Neuronal stem cell (in vitro differentiated cells): ENCODE data around the gene ERC1.

Source experiments
- DNase-seq: peaks from one replicate; pipeline ENCODE4 v3.0.0-alpha.2; 2013; ENCODE audit warnings: low spot score
- H2AFZ ChIP-seq: one replicate; pipeline ENCODE4 v1.6.1; 2013; ENCODE audit warnings: mild to moderate bottlenecking, low read length, inconsistent platforms
- H2AK5ac ChIP-seq: 2 replicates; pipeline ENCODE4 v1.6.1; 2013; ENCODE audit warnings: low read depth, mild to moderate bottlenecking, inconsistent platforms, low read length, moderate library complexity, mixed read lengths
- H2BK120ac ChIP-seq: 2 replicates; pipeline ENCODE4 v1.6.1; 2013; ENCODE audit warnings: low read depth, mild to moderate bottlenecking, inconsistent platforms, low read length, moderate library complexity, mixed read lengths
- H2BK12ac ChIP-seq: one replicate; pipeline ENCODE4 v1.6.1; 2013; ENCODE audit warnings: low read length, inconsistent platforms
- H2BK15ac ChIP-seq: 2 replicates; pipeline ENCODE4 v1.6.1; 2013; ENCODE audit warnings: mild to moderate bottlenecking, low read length, inconsistent platforms, mixed read lengths
- H2BK5ac ChIP-seq: one replicate; pipeline ENCODE4 v1.6.1; 2013; ENCODE audit warnings: inconsistent platforms, mild to moderate bottlenecking, low read length, moderate library complexity
- H3K14ac ChIP-seq: one replicate; pipeline ENCODE4 v1.6.1; 2013; ENCODE audit warnings: low read length, inconsistent platforms
- H3K18ac ChIP-seq: 2 replicates; pipeline ENCODE4 v1.6.1; 2013; ENCODE audit warnings: low read length, inconsistent platforms
- H3K23ac ChIP-seq: 2 replicates; pipeline ENCODE4 v1.6.1; 2013; ENCODE audit warnings: low read depth, mild to moderate bottlenecking, mixed read lengths, low read length, inconsistent platforms; ENCODE audit not compliant: poor library complexity
- H3K27ac ChIP-seq: replicated peaks from 3 replicates; pipeline ENCODE4 v1.5.1; 2013; ENCODE audit warnings: low read length, inconsistent platforms
- H3K27me3 ChIP-seq, 3 experiments: 2 replicates each; pipeline ENCODE4 v1.6.1; 2013; ENCODE audit warnings: low read length in 3 of 3, mild to moderate bottlenecking in 2 of 3, inconsistent platforms in 1 of 3, low read depth in 1 of 3, mixed read lengths in 1 of 3, moderate library complexity in 1 of 3; ENCODE audit not compliant: control insufficient read depth in 3 of 3, insufficient read depth in 3 of 3
- H3K36me3 ChIP-seq, 2 donors: replicated peaks in 1 of 2; 2 replicates each; pipeline ENCODE4 v1.6.1; 2013; ENCODE audit warnings: low read length in 2 of 2; ENCODE audit not compliant: control insufficient read depth in 2 of 2, insufficient read depth in 2 of 2
- H3K4ac ChIP-seq: 2 replicates; pipeline ENCODE4 v1.6.1; 2013; ENCODE audit warnings: inconsistent platforms, mild to moderate bottlenecking, low read length, moderate library complexity
- H3K4me1 ChIP-seq, 2 donors: 1 replicate in 1 of 2; 2 replicates in 1 of 2; pipeline ENCODE4 v1.6.1; 2013; ENCODE audit warnings: low read length in 2 of 2, low read depth in 1 of 2; ENCODE audit not compliant: control insufficient read depth in 2 of 2, insufficient read depth in 1 of 2
- H3K4me2 ChIP-seq: one replicate; pipeline ENCODE4 v1.6.1; 2013; ENCODE audit warnings: mild to moderate bottlenecking, low read length, inconsistent platforms; ENCODE audit not compliant: insufficient read depth, poor library complexity, severe bottlenecking
- H3K4me3 ChIP-seq, 2 donors: 2 replicates each; pipeline ENCODE4 v1.5.1; 2013; ENCODE audit warnings: low read length in 2 of 2, mild to moderate bottlenecking in 2 of 2, inconsistent platforms in 1 of 2, moderate library complexity in 1 of 2
- H3K79me1 ChIP-seq: one replicate; pipeline ENCODE4 v1.6.1; 2013; ENCODE audit warnings: low read depth, mild to moderate bottlenecking, inconsistent platforms, low read length, moderate library complexity
- H3K9ac ChIP-seq: one replicate; pipeline ENCODE4 v1.6.1; 2013; ENCODE audit warnings: mild to moderate bottlenecking, low read depth, low read length, inconsistent platforms; ENCODE audit not compliant: poor library complexity
- H3K9me3 ChIP-seq, 2 donors: replicated peaks in 1 of 2; 2 replicates each; pipeline versions ENCODE3 to v1.6.1; 2013; ENCODE audit warnings: low read length in 2 of 2, mild to moderate bottlenecking in 2 of 2, inconsistent platforms in 1 of 2, low read depth in 1 of 2, mixed read lengths in 1 of 2, moderate library complexity in 1 of 2; ENCODE audit not compliant: control insufficient read depth in 2 of 2, insufficient read depth in 1 of 2
- H4K8ac ChIP-seq: one replicate; pipeline ENCODE4 v1.6.1; 2013; ENCODE audit warnings: low read depth, mild to moderate bottlenecking, inconsistent platforms, low read length, moderate library complexity
- H4K91ac ChIP-seq: one replicate; pipeline ENCODE4 v1.6.1; 2013; ENCODE audit warnings: low read length, low read depth, mild to moderate bottlenecking, inconsistent platforms; ENCODE audit not compliant: poor library complexity
- WGBS, 2 donors: extraction: QIAGEN DNeasy Blood & Tissue Kit; methylation state at CpG; one replicate each; pipeline ENCODE4 v1.1.7; 2013; ENCODE audit warnings: missing lambda C conversion rate in 2 of 2, mixed read lengths in 1 of 2; ENCODE audit not compliant: insufficient read length in 2 of 2, insufficient replicate concordance in 1 of 2; ENCODE audit errors: extremely low coverage in 2 of 2; 5-methylcytosine and 5-hydroxymethylcytosine counted together

The ERC1 gene

DNA sequence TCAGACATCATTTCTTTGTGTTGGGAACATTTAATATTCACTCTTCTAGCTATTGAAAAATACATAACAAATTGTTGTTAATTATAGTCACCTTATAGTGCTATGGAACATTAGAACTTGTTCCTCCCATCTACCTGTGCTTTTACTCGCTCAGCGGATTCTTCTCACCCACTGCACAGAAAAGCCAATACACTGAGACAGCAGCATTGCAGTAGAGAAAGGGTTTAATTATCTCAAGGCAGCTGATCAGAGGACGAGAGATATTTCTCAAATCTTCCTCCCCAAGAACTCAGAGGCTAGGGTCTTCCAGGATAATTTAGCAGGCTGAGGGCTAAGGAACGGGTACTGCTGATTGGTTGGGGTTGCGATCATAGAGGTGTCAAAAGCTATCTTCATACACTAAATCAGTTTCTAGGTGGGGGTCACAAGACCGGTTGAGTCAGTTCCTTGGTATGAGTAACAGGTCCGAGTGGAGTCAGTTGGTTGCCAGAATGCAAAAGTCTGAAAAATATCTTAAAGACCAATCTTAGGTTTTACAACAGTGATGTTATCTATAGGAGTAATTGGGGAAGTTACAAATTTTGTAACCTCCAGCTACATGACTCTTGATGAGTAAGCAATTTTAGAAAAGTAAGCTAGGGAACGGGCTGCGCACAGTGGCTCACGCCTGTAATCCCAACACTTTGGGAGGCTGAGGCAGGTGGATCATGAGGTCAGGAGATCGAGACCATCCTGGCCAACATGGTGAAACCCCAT is 430.2 kb downstream of the ERC1 start:
- Histone ChIP-seq H2BK15ac (no peak overlapping the region), H3K4ac (no peak overlapping the region), H3K23ac (no peak overlapping the region), H3K27ac (no peak overlapping the region), H4K8ac (no peak overlapping the region), H3K14ac (no peak overlapping the region), H3K79me1 (no peaks in the 10 kb centered on the region), H2BK5ac (no peak overlapping the region), H3K18ac (no peak overlapping the region), H2AFZ (no peak overlapping the region), H3K4me2 (no peak overlapping the region), H3K9ac (no peak overlapping the region), H2BK120ac (no peak overlapping the region), H3K4me3 (no peak overlapping the region), H2BK12ac (no peak overlapping the region), H3K9me3 (peaks cover 4 to 6% of the 10 kb centered on the region in 2 donors), H4K91ac (no peak overlapping the region), H3K36me3 (no peaks in the 10 kb centered on the region), H3K4me1 (no peaks in the 10 kb centered on the region), H3K27me3 (no peaks in the 10 kb centered on the region), H2AK5ac (no peak overlapping the region)
- no peak for DNase-seq
- WGBS, 2 donors = no CpG with 5 or more reads among the region's 11 CpGs

DNA sequence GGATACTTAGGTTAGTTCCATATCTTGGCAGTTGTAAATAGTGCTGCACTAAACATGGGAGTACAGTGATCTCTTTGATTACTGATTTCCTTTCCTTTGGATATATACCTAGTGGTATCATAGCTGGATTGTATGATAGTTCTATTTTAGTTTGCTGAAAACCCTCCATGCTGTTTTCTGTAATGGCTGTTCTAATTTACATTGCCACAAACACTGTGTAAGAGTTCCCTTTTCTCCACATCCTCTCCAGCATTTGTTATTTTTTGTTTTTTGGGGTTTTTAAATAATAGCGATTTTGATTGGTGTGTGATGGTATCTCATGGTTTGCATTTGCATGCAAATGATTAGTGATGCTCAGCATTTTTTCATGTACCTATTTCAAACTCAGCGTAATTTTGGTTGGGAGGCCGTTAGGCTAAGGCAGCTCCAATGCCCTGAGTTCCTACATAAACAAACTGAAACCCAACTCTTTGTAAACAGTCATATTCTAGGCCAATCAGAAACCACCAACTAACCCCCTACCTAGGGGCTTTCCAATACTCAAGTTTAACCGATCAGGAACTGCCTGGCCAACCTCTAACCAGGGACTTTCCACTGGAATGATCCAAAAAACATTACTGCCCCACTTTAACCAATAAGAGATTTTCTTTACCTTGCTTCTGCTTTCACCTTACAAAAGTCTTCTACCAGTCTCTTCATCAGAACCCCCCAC is 431.7 kb downstream of the ERC1 start:
- 100% methylated on average over 1 of the region's 4 CpGs; no CpG with 5 or more reads in 1 of the 2 donors for WGBS, 2 donors

DNA sequence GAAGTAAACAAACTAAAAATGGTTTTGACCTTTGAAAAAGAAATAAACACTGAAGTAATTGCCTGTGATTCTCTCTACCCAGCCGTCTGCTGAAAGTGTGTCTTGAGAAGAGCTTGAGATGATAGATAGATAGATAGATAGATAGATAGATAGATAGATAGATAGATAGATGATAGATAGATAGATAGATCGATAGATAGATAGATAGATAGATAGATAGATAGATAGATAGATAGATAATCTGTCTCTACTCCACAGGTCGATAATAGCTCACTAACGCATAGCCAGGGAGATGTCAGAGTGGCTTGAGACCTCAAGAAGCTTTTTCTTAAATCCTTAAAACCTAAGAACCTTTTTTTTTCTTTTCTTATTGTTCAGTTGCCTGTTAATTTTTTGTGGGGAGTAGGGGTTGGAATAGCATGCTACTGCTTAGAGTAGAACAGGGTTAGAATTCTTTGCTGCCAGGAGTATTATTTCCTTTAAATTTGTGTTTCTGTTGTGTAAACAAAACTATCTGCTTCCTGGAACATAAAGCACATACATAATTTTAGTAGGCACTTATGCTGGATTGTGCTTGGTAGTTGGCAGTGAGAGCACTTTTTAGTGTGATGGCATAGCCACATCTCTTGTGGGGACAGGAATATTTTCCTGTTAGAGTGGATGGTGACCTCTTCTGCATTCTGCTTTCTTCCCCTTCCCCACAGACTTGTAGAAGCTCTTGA is 433.8 kb downstream of the ERC1 start:
- no peak for DNase-seq
- Histone ChIP-seq H3K27me3 (no peaks in the 10 kb centered on the region), H3K18ac (no peak overlapping the region), H3K27ac (no peak overlapping the region), H4K8ac (no peak overlapping the region), H3K4ac (no peak overlapping the region), H3K4me3 (no peak overlapping the region), H2AFZ (no peak overlapping the region), H2BK12ac (no peak overlapping the region), H2AK5ac (no peak overlapping the region), H2BK120ac (no peak overlapping the region), H3K4me1 (no peaks in the 10 kb centered on the region), H3K36me3 (no peaks in the 10 kb centered on the region), H3K9ac (no peak overlapping the region), H3K79me1 (no peaks in the 10 kb centered on the region), H2BK15ac (no peak overlapping the region), H4K91ac (no peak overlapping the region), H3K4me2 (no peak overlapping the region), H3K9me3 (peaks cover 4 to 6% of the 10 kb centered on the region in 2 donors), H3K23ac (no peak overlapping the region), H2BK5ac (no peak overlapping the region), H3K14ac (no peak overlapping the region)
- 100% methylated on average over 1 of the region's 4 CpGs; no CpG with 5 or more reads in 1 of the 2 donors for WGBS, 2 donors

More for the DNA sequence above, 431.7 kb downstream of the ERC1 start:
- Histone ChIP-seq H2BK5ac (no peak overlapping the region), H3K36me3 (no peaks in the 10 kb centered on the region), H3K4ac (no peak overlapping the region), H2BK12ac (no peak overlapping the region), H2BK15ac (no peak overlapping the region), H4K8ac (no peak overlapping the region), H2AFZ (no peak overlapping the region), H3K79me1 (no peaks in the 10 kb centered on the region), H3K27me3 (no peaks in the 10 kb centered on the region), H3K9me3 (peaks cover 4 to 6% of the 10 kb centered on the region in 2 donors), H3K18ac (no peak overlapping the region), H3K4me3 (no peak overlapping the region), H3K4me1 (no peaks in the 10 kb centered on the region), H2AK5ac (no peak overlapping the region), H3K14ac (no peak overlapping the region), H3K4me2 (no peak overlapping the region), H4K91ac (no peak overlapping the region), H3K27ac (no peak overlapping the region), H3K23ac (no peak overlapping the region), H2BK120ac (no peak overlapping the region), H3K9ac (no peak overlapping the region)
- no peak for DNase-seq

DNA sequence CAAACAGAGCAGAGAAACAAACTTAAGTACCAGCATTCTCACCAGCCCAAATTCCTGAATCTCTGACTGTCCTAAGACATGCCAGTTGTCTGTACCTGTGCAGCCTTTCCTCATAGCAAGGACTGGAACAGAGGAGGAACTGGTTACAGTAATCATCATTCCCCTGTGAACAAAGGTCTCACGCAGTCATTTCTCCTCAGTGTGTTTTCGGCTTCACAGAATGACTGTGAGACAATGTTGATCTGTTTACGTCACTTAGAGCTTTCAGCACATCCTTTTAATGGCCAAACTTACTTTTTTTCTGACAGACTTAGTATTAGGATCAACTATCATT is 434.3 kb downstream of the ERC1 start:
- H3K4me3 ChIP-seq = no peak overlapping the region
- H3K27ac ChIP-seq = no peak overlapping the region
- H2BK120ac ChIP-seq = no peak overlapping the region
- H2BK5ac ChIP-seq = no peak overlapping the region
- no CpG with 5 or more reads among the region's 3 CpGs for WGBS, 2 donors
- H3K9me3 ChIP-seq = peaks cover 4 to 6% of the 10 kb centered on the region in 2 donors
- H3K14ac ChIP-seq = no peak overlapping the region
- H3K4ac ChIP-seq = no peak overlapping the region
- no peak overlapping the region for H2BK15ac ChIP-seq
- H4K91ac ChIP-seq = no peak overlapping the region
- no peak overlapping the region for H3K9ac ChIP-seq
- H3K79me1 ChIP-seq = no peaks in the 10 kb centered on the region
- H3K18ac ChIP-seq = no peak overlapping the region
- no peak overlapping the region for H2BK12ac ChIP-seq
- H3K27me3 ChIP-seq = no peaks in the 10 kb centered on the region
- H3K36me3 ChIP-seq = no peaks in the 10 kb centered on the region
- no peak overlapping the region for H3K4me2 ChIP-seq
- H4K8ac ChIP-seq = no peak overlapping the region
- no peak overlapping the region for H3K23ac ChIP-seq
- H3K4me1 ChIP-seq = no peaks in the 10 kb centered on the region
- DNase-seq = no peak
- H2AFZ ChIP-seq = no peak overlapping the region
- no peak overlapping the region for H2AK5ac ChIP-seq
